ENCODE measurements around the gene FBXO42.

Gene FBXO42

DNA sequence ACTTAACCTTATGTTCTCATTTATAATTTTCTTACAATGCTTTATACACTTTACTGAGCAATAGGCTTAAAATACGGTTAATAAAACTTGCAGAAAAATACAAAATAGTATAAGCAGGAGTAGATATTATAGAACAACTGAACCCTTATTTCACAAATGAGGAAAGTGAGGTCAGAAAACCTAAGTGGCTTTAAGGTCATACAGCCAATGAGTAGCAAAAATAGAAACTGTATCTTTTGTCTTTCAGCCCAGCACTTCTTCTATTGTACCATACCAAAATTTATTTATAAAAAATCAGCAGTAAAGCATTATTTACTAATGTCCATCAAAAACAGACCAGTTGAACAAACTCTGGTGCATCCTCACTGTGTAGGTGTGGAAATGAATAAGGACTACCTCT is 11.6 kb downstream of the FBXO42 start:
- Histone ChIP-seq H3K9ac (ENCODE audit: low read length) (no peak overlapping the region), H3K4me1 (ENCODE audit: control insufficient read depth, insufficient read depth, low read length) (peaks cover 4% of the 10 kb centered on the region), H3K36me3 (ENCODE audit: control insufficient read depth, insufficient read depth, low read length) (no peaks in the 10 kb centered on the region), H3K4me3 (ENCODE audit: low read length) (no peak overlapping the region), H3K9me3 (ENCODE audit: control insufficient read depth, low read length) (no peaks in the 10 kb centered on the region), H3K27me3 (ENCODE audit: control insufficient read depth, insufficient read depth, low read length) (no peaks in the 10 kb centered on the region)

DNA sequence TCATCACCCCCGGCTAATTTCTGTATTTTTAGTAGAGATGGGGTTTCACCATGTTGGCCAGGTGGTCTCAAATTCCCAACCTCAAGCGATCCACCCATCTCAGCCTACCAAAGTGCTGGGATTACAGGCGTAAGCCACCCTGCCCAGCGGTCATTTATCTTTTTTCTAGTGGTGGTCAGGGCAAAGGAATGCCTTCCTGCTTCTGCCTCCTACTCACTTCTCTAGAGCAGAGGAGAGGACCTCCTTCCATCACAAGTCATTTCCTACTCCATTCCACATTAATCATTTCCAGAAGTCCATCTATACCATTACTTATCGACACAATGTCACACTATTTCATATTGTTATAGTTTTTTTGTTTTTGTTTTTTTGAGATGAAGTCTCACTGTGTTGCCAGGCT is 13.3 kb downstream of the FBXO42 start:
- no peaks in the 10 kb centered on the region for H3K9me3 ChIP-seq (ENCODE audit: control insufficient read depth, low read length)
- peaks cover 4% of the 10 kb centered on the region for H3K4me1 ChIP-seq (ENCODE audit: control insufficient read depth, insufficient read depth, low read length)
- H3K9ac ChIP-seq (ENCODE audit: low read length) = no peak overlapping the region
- no peaks in the 10 kb centered on the region for H3K36me3 ChIP-seq (ENCODE audit: control insufficient read depth, insufficient read depth, low read length)
- H3K4me3 ChIP-seq (ENCODE audit: low read length) = no peak overlapping the region
- H3K27me3 ChIP-seq (ENCODE audit: control insufficient read depth, insufficient read depth, low read length) = no peaks in the 10 kb centered on the region

DNA sequence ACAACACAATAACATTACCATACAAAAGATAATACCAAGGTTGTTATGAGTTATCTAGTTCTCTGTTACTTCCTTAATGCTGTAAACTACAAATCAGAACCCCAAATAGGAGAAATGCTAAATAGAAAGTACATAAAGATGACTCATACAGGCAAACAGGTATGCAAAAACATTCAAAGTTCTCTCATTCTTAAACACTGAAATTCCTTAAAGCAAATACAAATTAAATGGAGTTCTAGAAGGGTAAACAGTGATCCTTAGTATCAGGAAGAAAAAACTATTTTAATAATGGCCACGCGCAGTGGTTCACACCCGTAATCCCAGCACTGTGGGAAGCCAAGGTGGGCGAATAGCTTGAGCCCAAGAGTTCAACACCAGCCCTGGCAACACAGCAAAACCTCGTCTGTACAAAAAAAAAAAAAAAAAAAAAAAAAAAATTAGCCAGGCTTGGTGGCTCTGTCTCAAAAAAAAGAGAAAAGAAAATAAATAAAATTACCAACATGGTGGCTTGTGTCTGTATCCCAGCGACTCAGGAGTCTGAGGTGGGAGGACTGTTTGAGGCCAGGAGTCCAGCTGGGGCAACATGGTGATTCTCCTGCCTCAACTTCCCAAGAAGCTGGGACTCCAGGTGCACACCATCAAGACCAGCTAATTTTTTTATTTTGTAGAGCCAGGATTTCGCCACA is 17.5 kb downstream of the FBXO42 start:
- Histone ChIP-seq H3K4me3 (ENCODE audit: low read length) (no peak overlapping the region), H3K36me3 (ENCODE audit: control insufficient read depth, insufficient read depth, low read length) (no peaks in the 10 kb centered on the region), H3K9me3 (ENCODE audit: control insufficient read depth, low read length) (no peaks in the 10 kb centered on the region), H3K9ac (ENCODE audit: low read length) (no peak overlapping the region), H3K4me1 (ENCODE audit: control insufficient read depth, insufficient read depth, low read length) (peaks cover 4% of the 10 kb centered on the region), H3K27me3 (ENCODE audit: control insufficient read depth, insufficient read depth, low read length) (no peaks in the 10 kb centered on the region)

DNA sequence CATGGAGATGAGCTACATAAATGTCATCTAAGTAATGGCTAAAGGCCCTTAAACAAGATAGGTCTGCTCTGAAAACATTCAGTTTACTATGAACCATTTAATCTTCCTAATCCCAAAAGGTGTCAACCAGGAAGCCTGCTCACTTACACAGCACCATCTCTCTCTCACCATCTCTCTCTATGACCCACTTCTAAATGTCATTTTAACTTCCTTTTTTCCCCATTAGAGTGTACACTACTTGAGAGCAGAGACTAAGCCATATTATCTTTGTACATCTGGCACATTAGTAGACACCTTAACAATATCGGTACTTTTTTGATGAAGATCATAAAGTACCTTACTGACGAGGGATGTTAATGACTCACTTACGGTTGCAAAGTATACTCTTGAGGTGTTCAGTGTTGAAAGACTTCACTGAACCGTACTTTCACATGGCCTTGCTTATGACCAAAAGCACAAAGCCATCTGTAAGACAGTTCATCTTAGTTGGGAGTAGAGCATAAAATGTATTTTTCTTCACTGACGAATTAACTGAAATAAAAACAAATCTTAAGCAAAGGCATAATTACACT is 25.4 kb downstream of the FBXO42 start:
- Histone ChIP-seq H3K36me3 (ENCODE audit: control insufficient read depth, insufficient read depth, low read length) (no peaks in the 10 kb centered on the region), H3K4me3 (ENCODE audit: low read length) (no peak overlapping the region), H3K9ac (ENCODE audit: low read length) (no peak overlapping the region), H3K27me3 (ENCODE audit: control insufficient read depth, insufficient read depth, low read length) (no peaks in the 10 kb centered on the region), H3K9me3 (ENCODE audit: control insufficient read depth, low read length) (no peaks in the 10 kb centered on the region), H3K4me1 (ENCODE audit: control insufficient read depth, insufficient read depth, low read length) (no peaks in the 10 kb centered on the region)

DNA sequence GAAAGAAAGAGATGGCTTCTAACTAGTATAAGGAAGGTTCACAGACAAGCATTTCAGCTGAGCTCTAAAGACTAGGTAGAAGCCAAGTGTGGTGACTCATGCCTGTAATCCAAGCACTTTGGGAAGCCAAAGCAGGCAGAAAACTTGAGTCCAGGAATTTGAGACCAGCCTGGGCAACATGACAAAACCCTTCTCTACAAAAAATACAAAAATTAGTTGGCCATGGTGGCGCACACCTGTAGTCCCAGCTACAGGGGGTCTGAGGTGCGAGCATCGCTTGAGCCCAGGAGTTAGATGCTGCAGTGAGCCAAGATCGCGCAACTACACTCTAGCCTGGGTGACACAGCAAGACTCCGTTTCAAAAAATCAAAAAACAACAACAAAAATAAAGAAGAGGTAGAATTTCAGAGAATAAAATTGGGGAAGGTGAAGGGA is 27.8 kb downstream of the FBXO42 start:
- Histone ChIP-seq H3K9ac (ENCODE audit: low read length) (no peak overlapping the region), H3K36me3 (ENCODE audit: control insufficient read depth, insufficient read depth, low read length) (no peaks in the 10 kb centered on the region), H3K9me3 (ENCODE audit: control insufficient read depth, low read length) (no peaks in the 10 kb centered on the region), H3K4me3 (ENCODE audit: low read length) (no peak overlapping the region), H3K27me3 (ENCODE audit: control insufficient read depth, insufficient read depth, low read length) (no peaks in the 10 kb centered on the region), H3K4me1 (ENCODE audit: control insufficient read depth, insufficient read depth, low read length) (no peaks in the 10 kb centered on the region)

DNA sequence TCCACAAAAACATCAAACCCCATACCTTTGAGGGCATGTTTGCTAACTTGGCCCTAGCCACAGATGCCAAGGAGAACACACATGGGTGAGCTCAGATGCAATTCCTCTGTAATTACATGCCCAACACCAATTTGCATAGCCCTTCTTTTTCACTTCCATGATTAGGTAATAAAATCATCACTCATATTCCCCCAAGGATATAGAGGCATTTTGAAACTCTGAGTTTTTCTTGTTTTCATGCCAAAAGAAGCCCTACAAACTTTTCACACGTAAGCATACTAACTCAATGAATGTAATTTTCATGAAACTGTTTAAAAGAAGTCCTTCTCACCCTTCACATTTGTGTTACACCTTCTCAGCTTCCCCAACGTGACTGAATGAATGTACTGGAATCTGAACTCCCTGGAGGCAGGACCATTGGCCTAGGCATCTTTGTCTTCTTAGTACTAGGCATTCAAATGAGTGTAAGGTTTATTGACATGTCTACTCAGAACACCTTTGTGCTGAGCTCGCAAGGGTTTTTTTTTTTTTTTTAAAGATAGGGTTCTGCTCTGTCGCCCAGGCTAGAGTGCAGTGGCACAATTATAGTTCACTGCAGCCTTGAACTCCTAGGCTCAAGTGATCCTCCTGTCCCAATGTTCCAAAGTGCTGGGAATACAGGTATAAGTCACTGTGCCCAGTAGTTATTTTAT is 31.0 kb downstream of the FBXO42 start:
- Histone ChIP-seq H3K36me3 (ENCODE audit: control insufficient read depth, insufficient read depth, low read length) (no peaks in the 10 kb centered on the region), H3K9ac (ENCODE audit: low read length) (no peak overlapping the region), H3K9me3 (ENCODE audit: control insufficient read depth, low read length) (no peaks in the 10 kb centered on the region), H3K4me1 (ENCODE audit: control insufficient read depth, insufficient read depth, low read length) (no peaks in the 10 kb centered on the region), H3K4me3 (ENCODE audit: low read length) (no peak overlapping the region), H3K27me3 (ENCODE audit: control insufficient read depth, insufficient read depth, low read length) (no peaks in the 10 kb centered on the region)

DNA sequence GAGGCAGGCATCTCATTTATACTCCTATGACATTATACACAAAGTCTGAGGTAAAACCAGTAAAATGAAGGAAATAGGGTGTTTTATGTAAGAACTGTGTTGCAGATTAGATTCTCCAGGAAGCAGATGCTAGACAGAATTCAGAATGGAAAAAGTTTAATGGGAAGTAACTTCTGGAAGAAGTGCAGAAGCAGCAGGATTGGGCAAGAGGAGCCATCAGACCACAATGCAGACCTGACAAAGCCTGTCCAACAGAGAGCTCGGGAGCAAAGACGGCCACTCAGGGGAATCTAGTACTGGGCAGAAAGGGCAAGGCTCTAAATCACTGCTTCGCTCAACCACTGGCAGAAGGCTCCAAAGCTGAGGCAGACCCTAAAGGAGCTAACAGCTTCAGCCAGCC is 33.7 kb downstream of the FBXO42 start:
- Histone ChIP-seq H3K27me3 (ENCODE audit: control insufficient read depth, insufficient read depth, low read length) (no peaks in the 10 kb centered on the region), H3K4me3 (ENCODE audit: low read length) (no peak overlapping the region), H3K9me3 (ENCODE audit: control insufficient read depth, low read length) (no peaks in the 10 kb centered on the region), H3K4me1 (ENCODE audit: control insufficient read depth, insufficient read depth, low read length) (peaks cover 7% of the 10 kb centered on the region), H3K9ac (ENCODE audit: low read length) (no peak overlapping the region), H3K36me3 (ENCODE audit: control insufficient read depth, insufficient read depth, low read length) (no peaks in the 10 kb centered on the region)

DNA sequence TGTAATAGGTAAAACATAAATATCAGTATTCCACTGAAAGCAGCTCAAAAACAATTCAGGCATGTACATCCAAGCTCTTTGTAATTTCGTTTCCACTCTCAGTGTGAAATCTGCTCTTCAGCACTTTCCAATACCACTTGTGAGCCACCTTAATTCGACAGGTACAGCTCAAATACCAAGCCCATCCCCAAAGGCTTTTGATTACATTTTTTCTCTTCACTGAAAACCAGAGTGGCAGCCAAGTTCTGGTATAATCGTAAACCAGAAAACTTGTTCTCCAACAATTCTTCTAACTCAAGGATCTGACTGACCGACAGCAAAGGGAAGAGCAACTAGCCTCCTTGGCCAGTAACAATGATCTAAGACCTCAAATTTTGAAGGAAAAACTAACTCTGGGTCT is 36.8 kb downstream of the FBXO42 start:
- H3K9ac ChIP-seq (ENCODE audit: low read length) = no peak overlapping the region
- H3K27me3 ChIP-seq (ENCODE audit: control insufficient read depth, insufficient read depth, low read length) = no peaks in the 10 kb centered on the region
- no peaks in the 10 kb centered on the region for H3K36me3 ChIP-seq (ENCODE audit: control insufficient read depth, insufficient read depth, low read length)
- no peak overlapping the region for H3K4me3 ChIP-seq (ENCODE audit: low read length)
- no peaks in the 10 kb centered on the region for H3K9me3 ChIP-seq (ENCODE audit: control insufficient read depth, low read length)
- H3K4me1 ChIP-seq (ENCODE audit: control insufficient read depth, insufficient read depth, low read length) = peaks cover 7% of the 10 kb centered on the region

DNA sequence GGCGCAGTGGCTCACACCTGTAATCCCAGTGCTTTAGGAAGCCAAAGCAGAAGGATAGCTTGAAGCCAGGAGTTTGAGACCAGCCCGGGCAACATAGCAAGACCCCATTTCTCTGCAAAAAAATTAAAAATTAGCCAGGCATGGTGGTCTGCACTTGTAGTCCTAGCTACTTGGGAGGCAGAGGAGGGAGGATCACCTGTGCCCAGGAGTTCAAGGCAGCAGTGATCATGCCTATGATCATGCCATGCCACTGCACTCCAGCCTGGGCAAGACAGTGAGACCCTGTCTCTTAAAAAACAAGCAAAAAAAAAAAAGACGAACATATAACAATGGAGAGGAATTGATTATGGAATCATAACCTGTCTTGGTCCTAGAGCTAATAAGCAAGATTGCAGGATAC is 45.1 kb downstream of the FBXO42 start:
- H3K36me3 ChIP-seq (ENCODE audit: control insufficient read depth, insufficient read depth, low read length) = peaks cover 6% of the 10 kb centered on the region
- no peak overlapping the region for H3K9ac ChIP-seq (ENCODE audit: low read length)
- H3K4me1 ChIP-seq (ENCODE audit: control insufficient read depth, insufficient read depth, low read length) = no peaks in the 10 kb centered on the region

DNA sequence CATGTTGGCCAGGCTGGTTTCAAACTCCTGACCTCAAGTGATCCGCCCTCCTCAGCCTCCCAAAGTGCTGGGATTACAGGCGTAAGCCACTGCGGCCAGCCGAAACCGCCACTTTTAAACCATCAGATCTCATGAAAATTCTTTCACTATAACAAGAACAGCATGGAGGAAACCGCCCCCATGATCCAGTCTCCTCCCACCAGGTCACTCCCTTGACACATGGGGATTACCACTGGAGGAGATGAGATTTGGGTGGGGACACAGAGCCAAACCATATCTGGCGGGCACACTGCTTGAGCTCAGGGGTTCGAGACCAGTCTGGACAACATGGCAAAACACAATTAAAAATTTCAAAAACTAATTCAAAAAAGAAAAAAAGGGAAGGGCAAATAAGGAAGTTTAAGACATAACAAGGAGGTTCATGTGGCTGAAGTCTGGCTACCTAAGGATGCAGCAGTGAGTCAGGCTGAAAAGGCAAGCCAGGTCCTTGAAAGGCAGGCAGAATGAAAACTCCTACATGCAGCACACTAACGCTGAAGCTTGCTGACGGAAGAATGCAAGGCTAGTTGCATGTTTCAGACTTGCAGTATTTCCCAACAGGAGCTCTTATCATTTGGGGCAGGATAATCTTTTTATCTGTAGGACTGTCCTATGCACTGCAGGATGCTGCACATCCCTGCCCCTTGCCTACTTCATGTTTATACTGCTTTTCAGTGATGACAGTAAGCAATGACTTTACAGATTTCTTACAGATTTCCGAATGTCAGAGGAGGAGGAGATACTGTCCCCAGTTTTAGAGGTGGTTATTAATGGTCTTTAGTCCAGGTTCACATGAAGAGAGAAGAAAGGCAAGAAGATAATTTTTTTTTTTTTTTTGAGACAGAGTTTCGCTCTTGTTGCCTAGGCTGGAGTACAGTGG is 49.3 kb downstream of the FBXO42 start:
- no peaks in the 10 kb centered on the region for H3K4me1 ChIP-seq (ENCODE audit: control insufficient read depth, insufficient read depth, low read length)
- no peaks in the 10 kb centered on the region for H3K9me3 ChIP-seq (ENCODE audit: control insufficient read depth, low read length)
- H3K9ac ChIP-seq (ENCODE audit: low read length) = no peak overlapping the region
- no peak overlapping the region for H3K4me3 ChIP-seq (ENCODE audit: low read length)
- no peaks in the 10 kb centered on the region for H3K27me3 ChIP-seq (ENCODE audit: control insufficient read depth, insufficient read depth, low read length)
- no peaks in the 10 kb centered on the region for H3K36me3 ChIP-seq (ENCODE audit: control insufficient read depth, insufficient read depth, low read length)

More for the DNA sequence above, 45.1 kb downstream of the FBXO42 start:
- no peaks in the 10 kb centered on the region for H3K9me3 ChIP-seq (ENCODE audit: control insufficient read depth, low read length)
- H3K27me3 ChIP-seq (ENCODE audit: control insufficient read depth, insufficient read depth, low read length) = no peaks in the 10 kb centered on the region
- no peak overlapping the region for H3K4me3 ChIP-seq (ENCODE audit: low read length)

DNA sequence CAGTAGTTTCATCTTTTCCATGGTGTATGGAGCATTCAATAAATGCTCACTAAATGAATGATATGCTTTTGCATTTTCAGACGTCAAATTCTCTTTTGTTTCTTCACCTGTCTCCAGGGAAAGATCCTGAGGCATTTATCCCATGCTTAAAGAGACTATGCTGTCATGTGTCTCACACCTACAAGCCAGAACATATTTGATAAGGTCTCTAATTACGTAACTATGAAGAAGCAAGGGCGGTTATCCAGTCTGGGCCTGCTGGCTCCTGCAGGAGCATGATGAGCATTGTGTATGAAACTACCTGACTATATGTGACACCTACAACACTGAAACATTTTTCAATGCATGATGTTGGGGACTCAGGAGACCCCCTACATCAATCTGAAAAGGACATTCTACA is 51.8 kb downstream of the FBXO42 start:
- H3K9ac ChIP-seq (ENCODE audit: low read length) = no peak overlapping the region
- H3K9me3 ChIP-seq (ENCODE audit: control insufficient read depth, low read length) = no peaks in the 10 kb centered on the region
- no peak overlapping the region for H3K4me3 ChIP-seq (ENCODE audit: low read length)
- no peaks in the 10 kb centered on the region for H3K4me1 ChIP-seq (ENCODE audit: control insufficient read depth, insufficient read depth, low read length)
- H3K36me3 ChIP-seq (ENCODE audit: control insufficient read depth, insufficient read depth, low read length) = no peaks in the 10 kb centered on the region
- H3K27me3 ChIP-seq (ENCODE audit: control insufficient read depth, insufficient read depth, low read length) = no peaks in the 10 kb centered on the region

DNA sequence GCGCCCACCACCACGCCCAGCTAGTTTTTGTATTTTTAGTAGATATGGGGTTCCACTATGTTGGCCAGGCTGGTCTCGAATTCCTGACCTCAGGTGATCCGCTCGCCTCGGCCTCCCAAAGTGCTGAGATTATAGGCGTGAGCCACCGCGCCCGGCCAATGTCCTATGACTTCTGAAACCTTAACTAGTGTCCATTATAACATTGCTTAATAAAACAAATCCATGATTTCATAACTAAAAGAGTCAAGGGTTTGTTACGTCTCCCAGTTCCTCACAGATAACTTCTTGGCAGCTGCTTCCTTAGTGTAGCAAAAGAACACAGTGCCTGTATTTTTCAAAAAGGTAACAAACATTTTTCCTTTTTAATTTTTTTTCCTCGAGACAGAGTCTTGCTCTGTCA is 53.6 kb downstream of the FBXO42 start:
- peaks cover 1% of the 10 kb centered on the region for H3K4me1 ChIP-seq (ENCODE audit: control insufficient read depth, insufficient read depth, low read length)
- no peaks in the 10 kb centered on the region for H3K36me3 ChIP-seq (ENCODE audit: control insufficient read depth, insufficient read depth, low read length)
- H3K9ac ChIP-seq (ENCODE audit: low read length) = no peak overlapping the region
- H3K27me3 ChIP-seq (ENCODE audit: control insufficient read depth, insufficient read depth, low read length) = no peaks in the 10 kb centered on the region
- H3K4me3 ChIP-seq (ENCODE audit: low read length) = no peak overlapping the region
- no peaks in the 10 kb centered on the region for H3K9me3 ChIP-seq (ENCODE audit: control insufficient read depth, low read length)
